SK-N-SH treated with all-trans-retinoic acid at 6 μM for 48 hours (cell line): ENCODE data around the gene HSPA12A.

ENCODE experiments used
- ATAC-seq: fragments of 200-7000 bp; cut with Tn5 transposase; 3 replicates; pipeline ENCODE4 v1.9.1; 2020; ENCODE audit warnings: mild to moderate bottlenecking, moderate library complexity
- ARNTL ChIP-seq: fragments of 450-650 bp; formaldehyde crosslinking; IDR thresholded peaks from 2 replicates; pipeline ENCODE4 v1.5.0; 2020; ENCODE audit warnings: low read depth, mild to moderate bottlenecking, moderate library complexity, borderline replicate concordance
- BACH2 ChIP-seq: fragments of 250-450 bp; sonication (Bioruptor Pico); IDR thresholded peaks from 2 replicates; pipeline ENCODE4 v1.9.0; 2021; ENCODE audit warnings: mild to moderate bottlenecking, borderline replicate concordance
- CREB5 ChIP-seq: fragments of 250-450 bp; sonication (Bioruptor Pico); IDR thresholded peaks from 2 replicates; pipeline ENCODE4 v1.5.1; 2020; ENCODE audit warnings: low read depth, mild to moderate bottlenecking, moderate library complexity
- CSDC2 ChIP-seq: fragments of 250-450 bp; sonication (Bioruptor Pico); IDR thresholded peaks from 2 replicates; pipeline ENCODE4 v1.5.0; 2020; ENCODE audit warnings: mild to moderate bottlenecking, moderate library complexity
- ESRRG ChIP-seq: fragments of 250-450 bp; sonication (Bioruptor Pico); IDR thresholded peaks from 2 replicates; pipeline ENCODE4 v1.6.1; 2021; ENCODE audit warnings: mild to moderate bottlenecking
- GLIS3 ChIP-seq: fragments of 250-450 bp; sonication (Bioruptor Pico); IDR thresholded peaks from 2 replicates; pipeline ENCODE4 v1.5.0; 2020; ENCODE audit warnings: mild to moderate bottlenecking, moderate library complexity
- OSR1 ChIP-seq: fragments of 250-450 bp; sonication (Bioruptor Pico); IDR thresholded peaks from 2 replicates; pipeline ENCODE4 v1.8.0; 2022; ENCODE audit warnings: moderate library complexity, mild to moderate bottlenecking, inconsistent platforms
- PATZ1 ChIP-seq: fragments of 250-450 bp; sonication (Bioruptor Pico); IDR thresholded peaks from 2 replicates; pipeline ENCODE4 v1.8.0; 2020; ENCODE audit warnings: mild to moderate bottlenecking, moderate library complexity, borderline replicate concordance
- PPARA ChIP-seq: fragments of 250-450 bp; sonication (Bioruptor Pico); IDR thresholded peaks from 2 replicates; pipeline ENCODE4 v1.5.0; 2020; ENCODE audit warnings: mild to moderate bottlenecking, borderline replicate concordance
- SNAI2 ChIP-seq: fragments of 250-450 bp; sonication (Bioruptor Pico); IDR thresholded peaks from 2 replicates; pipeline ENCODE4 v1.5.0; 2020; ENCODE audit warnings: mild to moderate bottlenecking, moderate library complexity
- TCF4 ChIP-seq: fragments of 250-450 bp; sonication (Bioruptor Pico); IDR thresholded peaks from 2 replicates; pipeline ENCODE4 v1.8.0; 2021; ENCODE audit warnings: mild to moderate bottlenecking, moderate library complexity, borderline replicate concordance
- TOX ChIP-seq: fragments of 250-450 bp; sonication (Bioruptor Pico); IDR thresholded peaks from 2 replicates; pipeline ENCODE4 v1.8.0; 2021; ENCODE audit warnings: mild to moderate bottlenecking, moderate library complexity, borderline replicate concordance
- TSHZ2 ChIP-seq: fragments of 250-450 bp; sonication (Bioruptor Pico); IDR thresholded peaks from 2 replicates; pipeline ENCODE4 v1.5.0; 2020; ENCODE audit warnings: mild to moderate bottlenecking, moderate library complexity
- ZC3H10 ChIP-seq: fragments of 250-450 bp; sonication (Bioruptor Pico); IDR thresholded peaks from 2 replicates; pipeline ENCODE4 v1.5.1; 2021; ENCODE audit warnings: mild to moderate bottlenecking, moderate library complexity
- ZFP3 ChIP-seq: fragments of 250-450 bp; sonication (Bioruptor Pico); IDR thresholded peaks from 2 replicates; pipeline ENCODE4 v1.5.0; 2020; ENCODE audit warnings: mild to moderate bottlenecking, moderate library complexity
- ZFP30 ChIP-seq: fragments of 450-650 bp; formaldehyde crosslinking; IDR thresholded peaks from 2 replicates; pipeline ENCODE4 v1.5.0; 2022; ENCODE audit warnings: mild to moderate bottlenecking, moderate library complexity
- ZNF70 ChIP-seq: fragments of 450-650 bp; formaldehyde crosslinking; IDR thresholded peaks from 2 replicates; pipeline ENCODE4 v1.5.0; 2020; ENCODE audit warnings: mild to moderate bottlenecking, moderate library complexity
- ZNF8 ChIP-seq: fragments of 450-650 bp; formaldehyde crosslinking; IDR thresholded peaks from 2 replicates; pipeline ENCODE4 v1.5.0; 2020; ENCODE audit warnings: mild to moderate bottlenecking, moderate library complexity
- TF ChIP-seq, protein P1 (sequence below): fragments of 250-450 bp; sonication (Bioruptor Pico); IDR thresholded peaks from 2 replicates; pipeline ENCODE4 v1.5.1; 2021; ENCODE audit warnings: mild to moderate bottlenecking, moderate library complexity
- TF ChIP-seq, protein P2 (sequence below): fragments of 250-450 bp; sonication (Bioruptor Pico); IDR thresholded peaks from 2 replicates; pipeline ENCODE4 v1.8.0; 2021; ENCODE audit warnings: low read depth, mild to moderate bottlenecking, moderate library complexity, borderline replicate concordance

The HSPA12A gene

DNA sequence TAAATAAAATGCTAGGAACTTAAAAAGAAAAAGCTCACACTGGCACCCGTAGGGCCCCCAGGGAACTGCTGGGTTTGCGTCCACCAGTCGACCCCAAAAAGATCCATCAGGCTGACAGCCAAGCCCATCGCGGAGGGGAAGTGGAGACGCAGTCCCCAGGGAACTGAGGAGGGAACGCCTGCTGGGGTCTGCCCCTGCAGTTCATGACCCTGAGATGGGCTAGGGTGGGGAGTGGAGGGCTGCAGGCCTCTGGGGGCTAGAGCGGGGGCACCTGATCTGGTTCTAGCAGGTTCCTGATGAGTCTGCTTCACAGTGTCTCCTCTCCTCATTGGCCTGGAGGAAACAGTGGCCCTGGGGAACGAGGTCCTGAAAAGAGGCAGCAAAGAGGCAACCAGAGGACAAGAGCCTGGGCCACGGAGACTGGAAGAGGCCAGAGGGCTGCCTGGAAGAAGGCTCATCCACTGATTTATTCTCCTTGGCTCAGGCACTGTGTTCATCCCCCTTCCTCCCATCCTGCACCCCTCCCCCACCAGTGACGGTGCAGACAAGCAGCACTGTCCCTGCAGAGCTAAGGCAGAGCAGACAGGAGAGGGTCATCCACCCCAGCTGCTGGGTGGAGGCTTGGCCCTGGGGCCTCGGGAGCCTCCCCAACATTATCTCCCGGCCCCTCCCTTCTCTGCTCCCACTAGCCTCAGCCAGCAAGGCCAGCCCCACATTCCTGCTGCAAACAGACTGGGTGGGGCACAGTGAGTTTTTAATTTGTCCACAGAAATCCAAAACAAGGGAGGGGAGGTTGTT is 24.7 kb upstream of the HSPA12A start:
- ATAC-seq, result no peak
- TF ChIP-seq, protein P1, sequence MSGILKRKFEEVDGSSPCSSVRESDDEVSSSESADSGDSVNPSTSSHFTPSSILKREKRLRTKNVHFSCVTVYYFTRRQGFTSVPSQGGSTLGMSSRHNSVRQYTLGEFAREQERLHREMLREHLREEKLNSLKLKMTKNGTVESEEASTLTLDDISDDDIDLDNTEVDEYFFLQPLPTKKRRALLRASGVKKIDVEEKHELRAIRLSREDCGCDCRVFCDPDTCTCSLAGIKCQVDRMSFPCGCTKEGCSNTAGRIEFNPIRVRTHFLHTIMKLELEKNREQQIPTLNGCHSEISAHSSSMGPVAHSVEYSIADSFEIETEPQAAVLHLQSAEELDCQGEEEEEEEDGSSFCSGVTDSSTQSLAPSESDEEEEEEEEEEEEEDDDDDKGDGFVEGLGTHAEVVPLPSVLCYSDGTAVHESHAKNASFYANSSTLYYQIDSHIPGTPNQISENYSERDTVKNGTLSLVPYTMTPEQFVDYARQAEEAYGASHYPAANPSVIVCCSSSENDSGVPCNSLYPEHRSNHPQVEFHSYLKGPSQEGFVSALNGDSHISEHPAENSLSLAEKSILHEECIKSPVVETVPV, result no peak
- no peak for TF ChIP-seq TOX (CRISPR knock-in tag)

GRCh38 chr10:116766241-116766827 is 24.0 kb upstream of the HSPA12A start:
- ATAC-seq, result no peak
- no peak for TF ChIP-seq OSR1
- no peak for TF ChIP-seq TCF4 (CRISPR knock-in tag)
- TF ChIP-seq CSDC2, result no peak
- no peak for TF ChIP-seq TSHZ2 (CRISPR knock-in tag)
- TF ChIP-seq BACH2 (CRISPR knock-in tag), result no peak
- TF ChIP-seq, protein P2, sequence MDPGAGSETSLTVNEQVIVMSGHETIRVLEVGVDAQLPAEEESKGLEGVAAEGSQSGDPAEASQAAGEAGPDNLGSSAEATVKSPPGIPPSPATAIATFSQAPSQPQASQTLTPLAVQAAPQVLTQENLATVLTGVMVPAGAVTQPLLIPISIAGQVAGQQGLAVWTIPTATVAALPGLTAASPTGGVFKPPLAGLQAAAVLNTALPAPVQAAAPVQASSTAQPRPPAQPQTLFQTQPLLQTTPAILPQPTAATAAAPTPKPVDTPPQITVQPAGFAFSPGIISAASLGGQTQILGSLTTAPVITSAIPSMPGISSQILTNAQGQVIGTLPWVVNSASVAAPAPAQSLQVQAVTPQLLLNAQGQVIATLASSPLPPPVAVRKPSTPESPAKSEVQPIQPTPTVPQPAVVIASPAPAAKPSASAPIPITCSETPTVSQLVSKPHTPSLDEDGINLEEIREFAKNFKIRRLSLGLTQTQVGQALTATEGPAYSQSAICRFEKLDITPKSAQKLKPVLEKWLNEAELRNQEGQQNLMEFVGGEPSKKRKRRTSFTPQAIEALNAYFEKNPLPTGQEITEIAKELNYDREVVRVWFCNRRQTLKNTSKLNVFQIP (CRISPR knock-in tag), result no peak
- TF ChIP-seq ZNF70, result no peak
- no peak for TF ChIP-seq ESRRG
- TF ChIP-seq SNAI2 (CRISPR knock-in tag), result no peak
- TF ChIP-seq ZNF8, result no peak
- no peak for TF ChIP-seq TOX (CRISPR knock-in tag)

- no peak for ATAC-seq
- no peak for TF ChIP-seq ZNF8
- TF ChIP-seq PPARA (CRISPR knock-in tag), result no peak
- no peak for TF ChIP-seq ARNTL (CRISPR knock-in tag)
- no peak for TF ChIP-seq ZFP30 (CRISPR knock-in tag)
Measured at GRCh38 chr10:116765648-116766081, 23.3 kb upstream of the HSPA12A start.

DNA sequence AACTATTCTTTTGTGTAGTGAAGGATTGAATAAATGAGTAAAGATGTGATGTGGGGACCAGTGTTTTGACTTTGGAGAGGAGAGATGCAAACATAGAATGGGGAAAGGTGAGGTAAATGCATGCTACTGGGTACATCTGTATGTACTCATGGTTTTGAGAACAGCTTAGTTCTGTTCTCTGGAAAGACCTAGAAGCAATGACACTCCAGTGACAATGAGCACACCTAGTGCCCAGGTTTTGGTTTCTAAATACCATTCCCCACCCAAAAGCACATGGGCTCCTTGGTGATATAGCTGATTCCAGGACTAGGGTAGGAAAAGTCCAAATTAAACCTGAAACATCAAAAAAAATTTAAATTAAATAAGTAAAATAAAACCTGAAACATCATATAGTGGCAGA is 22.6 kb upstream of the HSPA12A start:
- no peak for ATAC-seq
- TF ChIP-seq TCF4 (CRISPR knock-in tag), result no peak
- TF ChIP-seq, protein P1, result no peak
- TF ChIP-seq ZNF8, result no peak
- no peak for TF ChIP-seq GLIS3 (CRISPR knock-in tag)
- TF ChIP-seq CSDC2, result no peak
- TF ChIP-seq ZC3H10, result no peak
- TF ChIP-seq ESRRG, result no peak
- TF ChIP-seq, protein P2 (CRISPR knock-in tag), result no peak
- TF ChIP-seq PPARA (CRISPR knock-in tag), result no peak
- TF ChIP-seq OSR1, result no peak
- TF ChIP-seq PATZ1 (CRISPR knock-in tag), result no peak
- no peak for TF ChIP-seq TOX (CRISPR knock-in tag)
- TF ChIP-seq SNAI2 (CRISPR knock-in tag), result no peak
- TF ChIP-seq BACH2 (CRISPR knock-in tag), result no peak
- no peak for TF ChIP-seq ZFP3 (CRISPR knock-in tag)
- TF ChIP-seq CREB5, result no peak
